HG03025 (cell line): ENCODE results near the gene STX8.

Experiments
- ATAC-seq: cut with Tn5 transposase; IDR thresholded peaks from one replicate; pipeline ENCODE4 v1.9.1; 2021; ENCODE audit warnings: mild to moderate bottlenecking, moderate library complexity; ENCODE audit not compliant: unreplicated experiment, low FRiP score

The STX8 gene

GRCh38 chr17:9512323-9513168, 63.1 kb downstream of the STX8 start:
- ATAC-seq = no peak

- no peak for ATAC-seq
Observed at GRCh38 chr17:9509236-9509816, 66.3 kb downstream of the STX8 start.

- ATAC-seq = no peak
Observed at GRCh38 chr17:9499041-9499440, 76.6 kb downstream of the STX8 start.

- no peak for ATAC-seq
Observed at GRCh38 chr17:9498490-9498889, 77.1 kb downstream of the STX8 start.

- no peak for ATAC-seq
Observed at GRCh38 chr17:9488556-9488955, 87.1 kb downstream of the STX8 start.

- ATAC-seq = no peak
Observed at GRCh38 chr17:9487406-9487805, 88.2 kb downstream of the STX8 start.

GRCh38 chr17:9484789-9485188, 90.8 kb downstream of the STX8 start:
- no peak for ATAC-seq

GRCh38 chr17:9479964-9480363, 95.7 kb downstream of the STX8 start:
- no peak for ATAC-seq

- no peak for ATAC-seq
Observed at GRCh38 chr17:9478889-9479288, 96.7 kb downstream of the STX8 start.

- ATAC-seq = no peak
Observed at GRCh38 chr17:9475101-9475658, 100.4 kb downstream of the STX8 start.

GRCh38 chr17:9473711-9474110, 101.9 kb downstream of the STX8 start:
- no peak for ATAC-seq

GRCh38 chr17:9472541-9472940, 103.1 kb downstream of the STX8 start:
- no peak for ATAC-seq

- no peak for ATAC-seq
Observed at GRCh38 chr17:9472094-9472493, 103.5 kb downstream of the STX8 start.

GRCh38 chr17:9470171-9470570, 105.4 kb downstream of the STX8 start:
- ATAC-seq = no peak

GRCh38 chr17:9468937-9469336, 106.7 kb downstream of the STX8 start:
- no peak for ATAC-seq

- no peak for ATAC-seq
Observed at GRCh38 chr17:9468532-9468931, 107.1 kb downstream of the STX8 start.

- no peak for ATAC-seq
Observed at GRCh38 chr17:9467518-9467917, 108.1 kb downstream of the STX8 start.

- ATAC-seq = no peak
Observed at GRCh38 chr17:9465210-9465921, 110.3 kb downstream of the STX8 start.

GRCh38 chr17:9457005-9457404, 118.6 kb downstream of the STX8 start:
- no peak for ATAC-seq

- no peak for ATAC-seq
Observed at GRCh38 chr17:9456330-9456729, 119.3 kb downstream of the STX8 start.

GRCh38 chr17:9451934-9452333, 123.7 kb downstream of the STX8 start:
- no peak for ATAC-seq
